ENCODE results near the gene KIAA1217.

KIAA1217 gene

GRCh38 chr10:24476913-24477701, 268.2 kb downstream of the KIAA1217 start:
- Histone ChIP-seq H2AFZ (ENCODE audit: low read length) (no peak overlapping the region), H3K9me3 (ENCODE audit: low read length) (no peaks in the 10 kb centered on the region), H3K4me1 (ENCODE audit: insufficient read depth, low read length, severe bottlenecking) (no peaks in the 10 kb centered on the region), H4K20me1 (ENCODE audit: insufficient read depth, low read length) (no peaks in the 10 kb centered on the region), H3K9ac (ENCODE audit: low read length) (no peak overlapping the region), H3K36me3 (ENCODE audit: insufficient read depth, low read length) (no peaks in the 10 kb centered on the region), H3K27ac (ENCODE audit: low read depth, low read length, poor library complexity, severe bottlenecking) (no peak overlapping the region), H3K4me2 (ENCODE audit: low read length) (no peak overlapping the region), H3K4me3 (ENCODE audit: low read depth, low read length, poor library complexity, severe bottlenecking) (no peak overlapping the region), H3K79me2 (ENCODE audit: insufficient read depth, low read length) (no peaks in the 10 kb centered on the region), H3K27me3 (ENCODE audit: insufficient read depth, low read length) (no peaks in the 10 kb centered on the region), H3K9me2 (ENCODE audit: low read depth, low read length) (no peaks in the 10 kb centered on the region), H3F3A (ENCODE audit: insufficient read depth, low read length) (no peaks in the 10 kb centered on the region)
- TF ChIP-seq CTCF (IDR thresholded peaks at IDR 0.05; ENCODE audit: low read length) (no peak), EZH2 (IDR thresholded peaks at IDR 0.05; ENCODE audit: borderline replicate concordance, low read length) (no peak)

GRCh38 chr10:24477915-24478314, 269.0 kb downstream of the KIAA1217 start:
- Histone ChIP-seq H3K36me3 (ENCODE audit: insufficient read depth, low read length) (no peaks in the 10 kb centered on the region), H3K4me1 (ENCODE audit: insufficient read depth, low read length, severe bottlenecking) (no peaks in the 10 kb centered on the region), H2AFZ (ENCODE audit: low read length) (no peak overlapping the region), H4K20me1 (ENCODE audit: insufficient read depth, low read length) (no peaks in the 10 kb centered on the region), H3F3A (ENCODE audit: insufficient read depth, low read length) (no peaks in the 10 kb centered on the region), H3K9ac (ENCODE audit: low read length) (no peak overlapping the region), H3K4me2 (ENCODE audit: low read length) (no peak overlapping the region), H3K27me3 (ENCODE audit: insufficient read depth, low read length) (no peaks in the 10 kb centered on the region), H3K4me3 (ENCODE audit: low read depth, low read length, poor library complexity, severe bottlenecking) (no peak overlapping the region), H3K79me2 (ENCODE audit: insufficient read depth, low read length) (no peaks in the 10 kb centered on the region), H3K27ac (ENCODE audit: low read depth, low read length, poor library complexity, severe bottlenecking) (no peak overlapping the region), H3K9me2 (ENCODE audit: low read depth, low read length) (no peaks in the 10 kb centered on the region), H3K9me3 (ENCODE audit: low read length) (no peaks in the 10 kb centered on the region)
- no peak for TF ChIP-seq EZH2 (IDR thresholded peaks at IDR 0.05; ENCODE audit: borderline replicate concordance, low read length)
- TF ChIP-seq CTCF (IDR thresholded peaks at IDR 0.05; ENCODE audit: low read length), result no peak

GRCh38 chr10:24479806-24480205, 270.9 kb downstream of the KIAA1217 start:
- H3K27ac ChIP-seq (ENCODE audit: low read depth, low read length, poor library complexity, severe bottlenecking), result no peak overlapping the region
- H3K9me2 ChIP-seq (ENCODE audit: low read depth, low read length), result no peaks in the 10 kb centered on the region
- H3K4me1 ChIP-seq (ENCODE audit: insufficient read depth, low read length, severe bottlenecking), result no peaks in the 10 kb centered on the region
- H3K27me3 ChIP-seq (ENCODE audit: insufficient read depth, low read length), result no peaks in the 10 kb centered on the region
- no peaks in the 10 kb centered on the region for H3K9me3 ChIP-seq (ENCODE audit: low read length)
- no peak overlapping the region for H3K9ac ChIP-seq (ENCODE audit: low read length)
- H3K4me2 ChIP-seq (ENCODE audit: low read length), result no peak overlapping the region
- H3K4me3 ChIP-seq (ENCODE audit: low read depth, low read length, poor library complexity, severe bottlenecking), result no peak overlapping the region
- no peaks in the 10 kb centered on the region for H3F3A ChIP-seq (ENCODE audit: insufficient read depth, low read length)
- no peaks in the 10 kb centered on the region for H3K36me3 ChIP-seq (ENCODE audit: insufficient read depth, low read length)
- no peaks in the 10 kb centered on the region for H3K79me2 ChIP-seq (ENCODE audit: insufficient read depth, low read length)
- no peak overlapping the region for H2AFZ ChIP-seq (ENCODE audit: low read length)
- no peaks in the 10 kb centered on the region for H4K20me1 ChIP-seq (ENCODE audit: insufficient read depth, low read length)
- no peak for TF ChIP-seq CTCF (IDR thresholded peaks at IDR 0.05; ENCODE audit: low read length)
- no peak for TF ChIP-seq EZH2 (IDR thresholded peaks at IDR 0.05; ENCODE audit: borderline replicate concordance, low read length)
